ENCODE results near the gene GAK.

The GAK gene

GRCh38 chr4:903066-904046 lies 28.8 kb downstream of the GAK start:
- Histone ChIP-seq H3K9me3 (ENCODE audit: control insufficient read depth, insufficient read depth, low read length) (no peaks in the 10 kb centered on the region), H3K9ac (ENCODE audit: low read depth, low read length) (no peak overlapping the region), H3K4me1 (ENCODE audit: insufficient read depth, low read length) (no peaks in the 10 kb centered on the region), H3K36me3 (ENCODE audit: insufficient read depth, low read length) (no peaks in the 10 kb centered on the region)

- Histone ChIP-seq H3K9me3 (ENCODE audit: control insufficient read depth, insufficient read depth, low read length) (no peaks in the 10 kb centered on the region), H3K36me3 (ENCODE audit: insufficient read depth, low read length) (no peaks in the 10 kb centered on the region; the same call in 1 of the 2 replicates), H3K4me1 (ENCODE audit: insufficient read depth, low read length) (no peaks in the 10 kb centered on the region), H3K9ac (ENCODE audit: low read depth, low read length) (no peak overlapping the region)
Measured at GRCh38 chr4:901192-901910, 30.8 kb downstream of the GAK start.

- Histone ChIP-seq H3K4me1 (ENCODE audit: insufficient read depth, low read length) (no peaks in the 10 kb centered on the region), H3K36me3 (ENCODE audit: insufficient read depth, low read length) (no peaks in the 10 kb centered on the region; the same call in 1 of the 2 replicates), H3K9ac (ENCODE audit: low read depth, low read length) (no peak overlapping the region), H3K9me3 (ENCODE audit: control insufficient read depth, insufficient read depth, low read length) (no peaks in the 10 kb centered on the region)
Measured at GRCh38 chr4:900721-901120, 31.4 kb downstream of the GAK start.

GRCh38 chr4:900073-900472 lies 32.0 kb downstream of the GAK start:
- no peaks in the 10 kb centered on the region; the same call in 1 of the 2 replicates for H3K36me3 ChIP-seq (ENCODE audit: insufficient read depth, low read length)
- no peak overlapping the region for H3K9ac ChIP-seq (ENCODE audit: low read depth, low read length)
- H3K9me3 ChIP-seq (ENCODE audit: control insufficient read depth, insufficient read depth, low read length): no peaks in the 10 kb centered on the region
- H3K4me1 ChIP-seq (ENCODE audit: insufficient read depth, low read length): no peaks in the 10 kb centered on the region

- no peaks in the 10 kb centered on the region for H3K9me3 ChIP-seq (ENCODE audit: control insufficient read depth, insufficient read depth, low read length)
- H3K36me3 ChIP-seq (ENCODE audit: insufficient read depth, low read length): no peaks in the 10 kb centered on the region; the same call in 1 of the 2 replicates
- no peak overlapping the region for H3K9ac ChIP-seq (ENCODE audit: low read depth, low read length)
- no peaks in the 10 kb centered on the region for H3K4me1 ChIP-seq (ENCODE audit: insufficient read depth, low read length)
Measured at GRCh38 chr4:899556-899906, 32.6 kb downstream of the GAK start.

GRCh38 chr4:898869-899555 lies 33.1 kb downstream of the GAK start:
- H3K9me3 ChIP-seq (ENCODE audit: control insufficient read depth, insufficient read depth, low read length): no peaks in the 10 kb centered on the region
- H3K9ac ChIP-seq (ENCODE audit: low read depth, low read length): no peak overlapping the region
- H3K4me1 ChIP-seq (ENCODE audit: insufficient read depth, low read length): no peaks in the 10 kb centered on the region
- no peaks in the 10 kb centered on the region; the same call in 1 of the 2 replicates for H3K36me3 ChIP-seq (ENCODE audit: insufficient read depth, low read length)

GRCh38 chr4:898123-898522 lies 34.0 kb downstream of the GAK start:
- H3K9ac ChIP-seq (ENCODE audit: low read depth, low read length): no peak overlapping the region
- H3K36me3 ChIP-seq (ENCODE audit: insufficient read depth, low read length): no peaks in the 10 kb centered on the region; the same call in 1 of the 2 replicates
- H3K4me1 ChIP-seq (ENCODE audit: insufficient read depth, low read length): no peaks in the 10 kb centered on the region
- H3K9me3 ChIP-seq (ENCODE audit: control insufficient read depth, insufficient read depth, low read length): no peaks in the 10 kb centered on the region

- Histone ChIP-seq H3K9me3 (ENCODE audit: control insufficient read depth, insufficient read depth, low read length) (no peaks in the 10 kb centered on the region), H3K9ac (ENCODE audit: low read depth, low read length) (no peak overlapping the region), H3K4me1 (ENCODE audit: insufficient read depth, low read length) (no peaks in the 10 kb centered on the region), H3K36me3 (ENCODE audit: insufficient read depth, low read length) (peaks cover 4% of the 10 kb centered on the region; the same call in 1 of the 2 replicates)
Measured at GRCh38 chr4:896630-897029, 35.5 kb downstream of the GAK start.

- H3K36me3 ChIP-seq (ENCODE audit: insufficient read depth, low read length): peaks cover 4% of the 10 kb centered on the region; the same call in 1 of the 2 replicates
- no peak overlapping the region for H3K9ac ChIP-seq (ENCODE audit: low read depth, low read length)
- H3K4me1 ChIP-seq (ENCODE audit: insufficient read depth, low read length): no peaks in the 10 kb centered on the region
- H3K9me3 ChIP-seq (ENCODE audit: control insufficient read depth, insufficient read depth, low read length): no peaks in the 10 kb centered on the region
Measured at GRCh38 chr4:896216-896615, 35.9 kb downstream of the GAK start.

- peaks cover 4% of the 10 kb centered on the region; the same call in 1 of the 2 replicates for H3K36me3 ChIP-seq (ENCODE audit: insufficient read depth, low read length)
- H3K4me1 ChIP-seq (ENCODE audit: insufficient read depth, low read length): no peaks in the 10 kb centered on the region
- no peaks in the 10 kb centered on the region for H3K9me3 ChIP-seq (ENCODE audit: control insufficient read depth, insufficient read depth, low read length)
- H3K9ac ChIP-seq (ENCODE audit: low read depth, low read length): no peak overlapping the region
Measured at GRCh38 chr4:895596-895995, 36.5 kb downstream of the GAK start.

GRCh38 chr4:893995-894705 lies 38.0 kb downstream of the GAK start:
- H3K4me1 ChIP-seq (ENCODE audit: insufficient read depth, low read length): no peaks in the 10 kb centered on the region
- H3K9ac ChIP-seq (ENCODE audit: low read depth, low read length): no peak overlapping the region
- no peaks in the 10 kb centered on the region for H3K9me3 ChIP-seq (ENCODE audit: control insufficient read depth, insufficient read depth, low read length)
- H3K36me3 ChIP-seq (ENCODE audit: insufficient read depth, low read length): peaks cover 4% of the 10 kb centered on the region; the same call in 1 of the 2 replicates

GRCh38 chr4:893276-893994 lies 38.7 kb downstream of the GAK start:
- Histone ChIP-seq H3K9me3 (ENCODE audit: control insufficient read depth, insufficient read depth, low read length) (no peaks in the 10 kb centered on the region), H3K36me3 (ENCODE audit: insufficient read depth, low read length) (peaks cover 5% of the 10 kb centered on the region), H3K9ac (ENCODE audit: low read depth, low read length) (no peak overlapping the region), H3K4me1 (ENCODE audit: insufficient read depth, low read length) (no peaks in the 10 kb centered on the region)

- Histone ChIP-seq H3K36me3 (ENCODE audit: insufficient read depth, low read length) (peaks cover 8% of the 10 kb centered on the region), H3K9ac (ENCODE audit: low read depth, low read length) (no peak overlapping the region), H3K4me1 (ENCODE audit: insufficient read depth, low read length) (no peaks in the 10 kb centered on the region), H3K9me3 (ENCODE audit: control insufficient read depth, insufficient read depth, low read length) (no peaks in the 10 kb centered on the region)
Measured at GRCh38 chr4:892780-893179, 39.3 kb downstream of the GAK start.

All from ES-I3 (cell line).